NCI-H2227 (cell line): ENCODE results near the gene WASHC4.

Experiments
- DNase-seq: peaks from one replicate; lab custom pipeline; 2025; ENCODE audit not compliant: unreplicated experiment; lab: John Stamatoyannopoulos, UW

WASHC4 gene

DNA sequence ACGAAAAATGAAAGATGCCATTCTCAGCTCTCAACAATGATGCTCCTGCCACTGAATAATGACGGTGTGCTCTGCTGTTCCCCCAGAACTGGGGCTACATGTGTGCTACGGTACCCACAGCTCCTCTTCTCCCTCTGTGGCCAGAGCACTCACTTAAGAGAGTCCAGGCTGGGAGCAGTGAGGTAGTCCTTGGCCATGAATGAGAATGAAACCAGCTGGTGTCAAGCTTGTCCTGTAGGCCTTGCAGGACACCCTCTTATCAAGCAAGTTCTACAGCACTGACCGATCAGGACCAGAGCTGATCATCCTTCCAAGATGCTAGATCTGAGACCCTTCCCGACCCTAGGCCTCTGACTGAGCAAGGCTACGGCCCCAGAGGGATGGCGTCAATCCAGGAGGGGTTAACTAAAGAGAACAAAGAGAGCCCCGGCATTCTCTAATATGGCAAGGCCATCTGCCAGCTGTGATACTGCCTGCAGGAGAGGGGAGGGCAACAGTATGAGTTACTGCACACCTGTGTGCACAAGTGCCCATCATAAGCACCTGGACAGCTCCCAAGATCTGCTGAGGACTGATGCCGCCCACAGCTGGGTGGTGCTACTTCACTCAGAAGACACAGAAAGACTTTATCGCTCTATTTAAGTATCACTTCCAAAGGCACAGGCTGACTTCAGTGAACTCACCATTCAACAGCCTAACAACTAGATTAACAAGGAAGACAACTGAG, 98.0 kb downstream of the WASHC4 start:
- no peak for DNase-seq

DNA sequence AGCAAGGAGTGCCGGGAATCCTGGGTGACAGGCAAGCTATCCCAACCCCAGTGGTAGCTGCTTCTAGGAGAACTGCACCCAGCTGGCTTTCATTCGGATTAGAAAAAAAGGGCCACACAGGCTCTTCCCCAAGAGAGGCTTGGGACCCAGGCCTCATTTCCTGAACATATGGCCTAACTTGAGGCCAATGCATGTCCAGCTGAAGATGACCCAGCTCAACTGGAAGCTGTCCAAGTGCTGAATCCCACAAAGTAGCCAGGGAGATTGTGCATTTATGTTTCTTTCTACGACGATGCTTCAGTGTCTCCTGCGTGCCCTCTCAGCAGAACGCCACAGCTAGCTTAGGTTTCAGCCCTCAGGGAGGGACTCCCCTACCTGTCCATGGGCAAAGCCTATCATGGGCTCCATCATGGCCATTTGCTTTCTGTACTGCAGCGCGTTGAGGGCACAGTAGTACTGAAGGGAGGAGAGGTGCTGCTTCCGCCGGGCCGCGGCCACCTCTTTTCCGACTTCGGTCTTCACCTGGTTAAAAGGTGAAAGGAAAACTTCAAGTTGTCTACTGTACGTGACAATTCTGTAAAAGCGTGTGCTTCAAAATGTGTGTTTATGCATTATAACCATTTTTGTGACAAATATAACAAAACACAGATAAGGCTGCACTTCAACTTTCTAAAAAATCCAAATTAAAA, 99.3 kb downstream of the WASHC4 start:
- DNase-seq: no peak

DNA sequence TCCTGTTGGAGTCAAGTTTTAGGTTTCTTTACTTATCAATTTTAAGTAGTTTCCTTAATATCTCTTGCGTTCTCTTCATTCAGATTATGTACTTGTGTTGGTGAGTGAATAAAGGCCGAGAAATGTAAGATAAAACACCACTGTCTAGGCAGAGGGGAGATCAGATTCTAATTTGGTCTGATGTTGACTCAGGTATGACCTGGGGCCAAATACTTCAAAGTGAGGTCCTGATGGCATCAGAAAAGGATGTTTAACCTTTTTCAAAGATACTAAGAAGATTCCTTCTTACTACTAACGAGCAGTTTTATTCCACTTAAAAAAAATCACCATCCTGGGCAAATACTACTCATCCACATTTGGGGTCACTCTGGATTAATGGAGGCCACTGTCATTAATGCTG, 101.6 kb downstream of the WASHC4 start:
- DNase-seq: no peak

DNA sequence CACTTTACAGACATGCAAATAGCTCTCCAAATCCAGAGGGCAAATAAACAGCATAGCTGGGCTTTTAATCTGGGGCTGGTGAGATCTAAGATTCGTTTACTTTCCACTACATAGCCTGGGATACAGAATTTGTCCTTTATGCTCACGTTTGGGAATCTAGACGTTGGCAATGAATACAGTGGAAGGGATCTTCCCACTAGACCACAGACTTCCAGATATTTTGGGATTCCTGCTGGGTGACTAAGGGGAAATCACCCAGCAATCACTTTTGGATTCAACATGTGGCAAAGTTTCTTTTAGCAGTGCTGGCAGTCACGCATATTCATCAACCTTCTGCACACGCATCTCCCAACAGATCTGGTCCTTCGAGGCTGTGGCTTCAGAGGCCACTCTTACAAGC, 104.9 kb downstream of the WASHC4 start:
- no peak for DNase-seq

DNA sequence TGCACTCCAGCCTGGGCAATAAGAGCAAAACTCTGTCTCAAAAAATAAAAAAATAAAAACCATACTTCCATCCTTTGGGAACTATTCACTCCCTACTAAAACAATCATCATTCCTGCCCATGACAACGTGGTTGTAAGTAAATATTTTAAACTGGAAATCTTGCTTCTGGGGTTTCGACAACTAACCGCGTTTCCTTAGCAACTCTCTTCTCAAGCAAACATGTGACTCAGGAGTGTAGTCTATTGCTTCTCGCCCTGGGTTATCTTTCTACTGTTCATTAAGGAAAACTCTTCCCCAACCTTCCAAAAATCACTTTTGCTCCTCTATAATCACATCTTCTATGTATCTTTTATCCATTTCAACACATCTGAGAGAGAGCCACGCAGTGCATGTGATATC, 106.6 kb downstream of the WASHC4 start:
- DNase-seq: no peak

DNA sequence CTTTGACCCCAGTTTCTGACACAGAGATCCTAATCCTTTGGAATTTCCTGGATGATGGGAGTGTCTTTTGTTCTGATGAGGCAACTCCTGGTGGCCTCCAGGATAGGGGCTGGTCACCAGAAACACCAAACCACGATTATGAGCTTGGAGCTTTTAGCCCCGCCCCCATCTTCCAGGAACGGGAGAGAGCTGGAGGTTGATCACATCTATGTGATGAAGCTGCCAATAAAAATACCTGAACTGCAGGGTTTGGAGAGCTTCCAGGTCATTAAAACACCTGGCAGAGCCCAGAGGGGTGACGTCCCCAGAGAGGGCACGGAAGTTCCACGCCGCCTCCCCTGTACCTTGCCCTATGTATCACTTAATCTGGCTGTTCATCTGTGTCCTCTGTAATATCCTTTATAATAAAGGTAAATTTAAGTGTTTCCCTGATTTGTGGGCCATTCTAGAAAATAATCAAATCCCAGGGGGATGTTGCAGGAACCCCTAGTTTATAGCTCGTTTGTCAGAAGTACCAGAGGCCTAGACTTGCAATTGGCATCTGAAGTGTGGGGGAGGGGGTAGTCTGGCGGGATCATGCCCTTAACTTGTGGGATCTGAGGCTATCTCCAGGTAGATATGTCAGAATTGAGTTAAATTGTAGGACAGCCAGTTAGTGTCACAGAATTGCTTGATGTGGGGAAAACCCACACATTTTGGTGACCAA, 107.3 kb downstream of the WASHC4 start:
- DNase-seq: no peak

DNA sequence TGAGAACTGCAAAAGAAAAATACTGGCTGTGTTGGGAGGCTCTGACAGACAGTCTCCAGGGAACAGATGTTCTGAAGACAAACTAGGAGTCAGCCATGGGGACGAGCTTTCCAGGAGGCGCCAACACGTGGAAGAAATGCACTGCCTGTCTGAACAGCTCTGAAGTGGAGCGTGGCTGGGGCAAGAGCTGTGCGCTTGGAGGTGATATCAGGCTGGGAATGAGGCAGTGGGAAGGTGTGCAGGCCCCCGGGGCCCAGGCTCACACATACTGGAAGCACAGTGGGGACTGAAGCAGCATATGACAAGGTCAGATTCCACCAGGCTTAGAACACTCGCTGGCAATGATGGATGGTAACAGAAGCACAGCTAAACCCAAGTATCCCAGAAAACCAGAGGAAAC, 110.9 kb downstream of the WASHC4 start:
- no peak for DNase-seq
